GM18868 (cell line): ENCODE results near the gene TRAF3IP1.
"Not testable (repeated sequence)": the region's sequence is repeated elsewhere in the genome, so short reads cannot be mapped to it uniquely, and the experiment has no call there.

Experiments
- ATAC-seq: cut with Tn5 transposase; IDR thresholded peaks from one replicate; pipeline ENCODE4 v1.9.1; 2021; ENCODE audit warnings: mild to moderate bottlenecking, moderate library complexity; ENCODE audit not compliant: unreplicated experiment

Gene TRAF3IP1

DNA sequence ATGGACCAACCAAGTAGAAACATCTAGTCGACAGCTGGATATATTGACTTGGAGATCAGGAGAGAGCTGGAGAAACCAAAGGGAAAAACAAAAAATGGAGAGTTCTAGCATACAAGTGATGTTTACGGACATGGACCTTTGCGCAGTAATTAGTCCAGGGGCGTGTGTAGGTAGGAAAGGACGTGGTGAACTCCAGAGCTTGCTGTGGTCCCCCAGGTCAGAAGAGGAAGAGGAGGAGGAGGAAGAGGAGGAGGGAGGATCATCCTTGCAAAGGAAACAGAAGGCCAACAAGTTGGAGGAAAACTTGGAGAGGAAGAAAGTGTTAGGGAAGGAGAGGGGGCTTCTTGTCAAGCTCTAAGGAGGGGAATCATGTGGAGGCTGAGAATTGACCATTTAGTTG is 17.5 kb downstream of the TRAF3IP1 start:
- ATAC-seq, result no peak

DNA sequence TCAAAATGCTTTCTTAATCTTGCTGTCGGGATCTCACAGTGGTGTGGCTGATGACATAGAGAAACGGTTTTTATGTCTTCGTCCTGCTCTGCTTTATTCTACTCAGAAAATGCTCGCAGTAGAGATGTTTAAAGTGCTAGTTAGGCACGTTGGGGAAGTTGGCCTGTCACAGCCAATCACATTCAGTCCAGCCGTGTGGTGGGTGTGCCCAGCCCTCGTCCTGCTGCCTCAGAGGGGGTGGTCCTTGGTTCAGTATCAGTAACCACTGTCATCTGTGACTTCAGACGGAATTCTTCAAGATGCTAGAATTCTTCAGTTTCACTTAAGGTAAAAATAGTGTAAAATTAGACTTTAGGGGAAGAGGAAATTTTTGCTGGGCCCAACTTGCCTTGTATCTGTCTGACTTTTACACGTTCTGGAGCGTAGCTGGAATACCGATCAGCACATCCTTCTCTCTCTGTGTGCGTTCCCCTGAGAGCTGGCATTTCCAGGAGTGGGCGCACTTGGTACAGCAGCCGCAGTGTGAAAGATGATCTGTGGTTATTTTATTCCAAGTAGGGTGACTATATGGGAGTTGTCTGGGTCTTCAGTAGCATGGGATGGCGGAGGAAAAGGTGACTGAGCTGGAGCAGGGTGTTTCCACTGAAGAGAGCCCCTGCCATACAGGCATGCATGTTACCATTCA is 18.5 kb downstream of the TRAF3IP1 start:
- no peak for ATAC-seq

DNA sequence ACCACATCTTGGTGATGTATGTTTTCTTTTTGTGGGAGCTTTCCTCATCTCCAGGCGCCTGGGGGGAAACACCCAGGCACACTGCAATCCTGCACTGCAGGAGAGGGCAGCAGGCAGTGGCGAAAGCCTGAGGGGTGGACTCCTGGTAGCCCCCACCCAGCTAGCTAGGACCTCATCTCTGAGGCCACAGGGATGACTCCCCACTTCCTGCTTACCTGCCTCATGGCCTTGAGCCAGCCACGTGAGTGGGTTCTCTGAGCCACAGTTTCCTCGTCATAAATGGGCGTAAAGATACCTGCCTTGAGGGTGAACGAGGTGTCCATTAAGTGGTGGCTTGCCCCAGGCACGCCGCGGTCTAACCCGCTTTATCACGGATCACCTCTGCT is 19.1 kb downstream of the TRAF3IP1 start:
- no peak for ATAC-seq

DNA sequence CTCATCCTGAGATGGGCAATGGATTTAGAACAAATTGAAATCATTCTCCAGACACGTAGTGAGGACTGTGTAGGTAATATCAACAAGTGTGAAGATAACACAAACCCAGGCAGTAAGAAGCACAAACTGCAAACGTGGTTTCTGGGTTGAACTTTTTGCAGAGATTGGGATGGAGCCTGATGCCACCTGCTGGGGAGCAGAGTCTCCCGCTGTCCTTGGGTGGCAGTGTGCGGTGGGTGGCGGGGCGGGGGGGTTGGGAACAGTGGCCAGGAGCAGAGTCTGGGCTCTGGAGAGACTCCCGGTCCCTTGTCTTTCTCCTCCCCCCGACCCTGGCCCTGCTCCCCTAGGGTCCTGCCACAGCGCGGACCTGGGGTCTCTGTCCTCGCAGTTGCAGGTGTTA is 19.5 kb downstream of the TRAF3IP1 start:
- no peak for ATAC-seq

DNA sequence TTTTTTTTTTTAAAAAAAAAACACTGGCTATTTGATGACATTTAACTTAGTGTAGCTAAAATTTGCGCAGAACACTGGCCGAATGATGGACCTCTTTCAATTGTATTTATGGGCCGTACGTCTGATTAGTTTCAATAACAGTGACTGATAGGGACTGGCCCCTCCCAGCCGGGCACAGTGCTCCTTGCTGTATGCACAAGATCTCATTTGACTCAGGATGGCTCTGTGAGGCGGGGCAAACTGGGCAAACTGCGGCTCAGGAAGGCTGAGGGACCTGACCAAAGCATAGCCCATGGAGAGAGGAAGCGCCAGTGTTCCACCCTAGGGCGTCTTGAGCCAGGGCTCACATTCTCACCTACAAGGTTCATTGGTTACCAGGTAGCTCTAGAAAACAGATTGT is 21.2 kb downstream of the TRAF3IP1 start:
- no peak for ATAC-seq

DNA sequence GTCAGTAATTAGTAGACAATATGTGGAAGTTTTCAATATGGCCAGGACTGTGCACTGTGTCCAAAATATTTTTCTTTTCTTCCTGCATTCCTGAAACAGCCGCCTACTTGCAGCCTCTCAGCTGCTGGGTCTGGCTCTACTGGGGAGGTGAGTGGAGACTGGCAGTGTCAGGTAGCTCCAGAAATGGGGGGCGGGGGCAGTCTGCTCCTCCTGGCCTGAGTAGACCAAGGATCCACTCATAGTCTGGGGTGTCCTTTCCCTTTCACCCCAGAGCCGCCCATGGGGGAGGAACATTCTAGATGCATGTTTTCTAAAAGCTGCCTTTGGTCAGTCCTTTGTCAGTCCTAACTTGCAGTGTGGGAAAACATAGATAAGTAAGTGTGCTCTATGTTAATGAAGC is 23.7 kb downstream of the TRAF3IP1 start:
- ATAC-seq, result no peak

DNA sequence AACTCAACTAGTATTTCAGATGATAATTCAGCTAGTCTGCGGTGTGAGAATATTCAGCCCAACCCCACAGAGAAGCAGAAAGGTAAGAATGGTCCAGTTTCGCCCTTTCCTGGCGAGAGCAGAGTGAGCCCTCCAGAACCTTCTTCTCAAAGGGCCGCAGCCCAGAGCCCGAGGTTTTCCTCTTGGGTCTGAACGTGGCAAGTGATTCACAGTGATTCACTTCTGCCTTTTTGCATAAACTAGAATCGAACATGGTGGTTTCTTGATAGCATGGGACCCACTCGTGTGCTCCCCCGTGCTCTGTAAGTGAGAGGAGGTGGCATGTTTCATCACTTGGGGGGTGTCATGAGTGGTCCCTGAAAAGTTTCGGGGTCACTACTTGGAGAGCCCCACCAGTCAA is 24.2 kb downstream of the TRAF3IP1 start:
- no peak for ATAC-seq

DNA sequence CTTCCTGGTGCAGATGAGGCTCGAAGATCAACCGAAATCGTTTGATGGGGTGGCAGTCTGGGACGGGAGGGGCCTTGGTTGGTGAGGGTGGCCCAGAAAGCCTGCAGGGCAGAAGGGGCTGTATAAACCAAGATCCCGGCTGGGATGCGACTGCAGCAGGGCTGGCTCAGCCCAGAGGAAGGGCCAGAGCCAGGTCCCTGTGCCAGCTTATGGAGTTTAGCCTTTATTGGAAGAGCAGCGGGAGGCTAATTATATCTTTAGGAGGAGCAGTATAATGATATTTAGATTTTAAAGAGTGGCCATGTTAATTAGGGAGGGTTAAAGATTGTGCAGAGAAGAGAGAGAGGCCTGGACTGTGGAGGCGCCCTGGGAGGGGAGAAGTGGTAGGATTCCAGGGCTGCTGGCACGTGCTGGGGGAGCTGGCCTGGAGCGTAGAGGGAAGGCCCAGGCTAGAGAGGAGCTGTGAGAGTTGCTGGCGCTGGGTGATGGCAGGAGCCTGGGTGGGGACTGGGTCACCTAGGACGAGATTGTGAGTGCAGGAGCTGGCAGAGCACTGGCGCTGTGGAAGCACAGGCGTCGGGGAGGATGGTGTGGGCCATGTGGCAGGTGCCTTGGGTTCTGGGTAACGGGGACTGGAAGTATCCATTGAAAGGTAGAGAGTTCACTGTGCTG is 25.1 kb downstream of the TRAF3IP1 start:
- ATAC-seq, result no peak

DNA sequence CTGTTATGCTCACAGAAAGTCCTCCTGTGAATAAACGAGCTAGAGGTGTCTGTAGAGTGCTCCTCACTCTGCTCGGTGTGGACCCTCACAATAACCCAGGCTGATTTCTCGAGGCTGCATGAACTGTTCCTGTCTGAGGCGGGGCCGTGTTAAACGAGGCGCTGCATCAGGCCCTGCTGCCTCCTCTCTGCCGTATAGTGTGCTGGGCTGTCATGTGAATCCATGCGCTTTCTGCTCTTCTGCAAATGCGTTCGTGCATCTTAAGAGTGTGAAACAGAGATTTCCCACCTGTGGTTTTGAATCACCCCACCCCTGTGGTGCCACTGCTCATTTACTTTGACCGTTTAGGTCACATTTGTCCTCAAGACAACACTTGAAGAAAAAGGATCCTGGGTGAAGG is 26.2 kb downstream of the TRAF3IP1 start:
- ATAC-seq, result no peak

DNA sequence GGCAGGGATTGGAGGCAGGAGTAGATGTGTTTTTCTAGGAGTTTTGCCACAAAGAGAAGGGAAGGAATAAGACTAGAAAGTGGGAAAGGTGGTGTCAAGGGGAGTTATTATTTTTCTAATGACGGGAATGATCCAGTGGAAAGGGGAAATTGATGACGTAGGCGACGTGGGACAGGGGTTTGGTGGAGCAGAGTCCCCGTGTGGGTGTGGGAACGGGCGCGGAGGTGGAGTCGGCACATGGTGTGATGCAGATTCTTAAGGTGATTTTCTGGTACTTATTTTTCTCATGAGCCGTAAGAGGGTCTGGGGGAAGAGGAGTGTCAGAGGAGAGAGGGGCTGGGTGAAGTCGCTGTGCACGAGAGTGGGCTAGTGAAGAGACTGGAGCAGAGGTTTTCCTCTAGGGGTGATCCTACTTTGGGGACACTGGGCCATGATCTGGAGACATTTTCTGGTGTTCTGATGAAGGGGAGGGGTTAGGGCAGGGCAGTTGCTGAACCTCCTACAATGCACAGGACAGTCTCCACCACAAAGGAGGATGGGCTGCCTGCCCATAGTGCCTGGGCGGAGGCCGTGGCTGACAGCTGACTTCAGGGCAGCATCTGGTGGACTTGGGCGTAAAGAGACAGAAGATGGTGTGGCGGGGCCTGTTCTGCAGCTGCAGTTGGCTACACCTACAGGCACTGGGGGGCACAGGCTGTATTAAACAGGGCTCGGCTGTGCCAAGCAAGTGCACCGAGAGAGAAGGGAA is 30.0 kb downstream of the TRAF3IP1 start:
- no peak for ATAC-seq

DNA sequence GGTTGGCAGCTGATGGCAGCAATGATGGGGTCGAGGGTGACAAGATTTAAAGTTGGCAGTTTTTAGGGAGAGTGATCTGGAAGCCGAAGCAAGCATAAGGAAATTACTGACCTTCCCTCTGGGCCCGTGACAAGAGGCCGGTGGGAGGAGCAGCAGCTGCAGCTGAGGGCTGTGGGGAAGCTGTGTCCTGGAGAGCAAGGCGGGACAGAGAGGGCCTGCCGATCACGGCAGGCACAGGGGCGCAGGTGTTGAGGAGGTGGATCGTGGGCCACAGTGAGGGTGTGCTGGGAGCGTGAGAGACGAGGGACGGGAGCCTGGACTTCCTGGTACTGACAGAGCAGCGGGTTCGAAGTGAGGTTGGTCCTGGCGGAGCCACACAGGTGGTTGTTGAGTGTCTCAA is 31.0 kb downstream of the TRAF3IP1 start:
- no peak for ATAC-seq

DNA sequence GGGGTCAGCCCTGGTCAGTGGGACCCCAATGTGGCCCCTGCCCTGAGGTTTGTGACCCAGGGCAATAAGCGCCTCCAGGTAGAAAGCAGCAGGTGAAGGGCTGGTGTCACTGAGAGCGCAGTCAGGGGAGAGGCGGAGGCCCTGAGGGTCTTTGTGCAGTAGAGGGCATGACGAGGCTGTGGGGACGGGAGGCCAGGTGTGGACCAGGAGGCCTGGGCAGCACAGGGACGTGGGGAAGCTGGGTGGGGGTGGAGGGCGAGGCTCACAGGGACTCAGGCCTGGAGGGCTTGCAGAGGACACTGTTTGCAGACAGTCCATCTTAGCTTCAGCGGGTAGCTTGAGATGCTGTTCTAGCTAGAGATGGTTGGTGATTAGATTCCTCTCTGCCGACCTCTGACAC is 32.0 kb downstream of the TRAF3IP1 start:
- no peak for ATAC-seq

DNA sequence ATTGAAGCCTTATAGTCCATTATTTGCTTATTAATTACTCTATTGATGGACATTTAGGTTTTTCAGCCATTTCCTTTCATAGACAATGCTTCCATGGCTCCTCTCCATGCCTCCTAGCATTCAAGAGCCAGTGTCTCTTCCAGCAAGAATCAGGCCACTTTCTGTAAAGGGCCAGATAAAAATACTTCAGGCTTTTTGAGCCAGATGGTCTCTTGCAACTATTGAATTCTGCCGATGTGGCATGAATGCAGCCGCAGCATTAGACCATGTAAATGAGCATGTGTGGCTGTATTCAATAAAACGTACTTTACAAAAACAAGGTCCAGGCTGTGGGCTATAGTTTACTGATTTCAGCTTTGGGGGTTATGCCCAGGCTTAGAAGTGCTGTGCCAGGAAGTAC is 38.5 kb downstream of the TRAF3IP1 start:
- ATAC-seq, result no peak

DNA sequence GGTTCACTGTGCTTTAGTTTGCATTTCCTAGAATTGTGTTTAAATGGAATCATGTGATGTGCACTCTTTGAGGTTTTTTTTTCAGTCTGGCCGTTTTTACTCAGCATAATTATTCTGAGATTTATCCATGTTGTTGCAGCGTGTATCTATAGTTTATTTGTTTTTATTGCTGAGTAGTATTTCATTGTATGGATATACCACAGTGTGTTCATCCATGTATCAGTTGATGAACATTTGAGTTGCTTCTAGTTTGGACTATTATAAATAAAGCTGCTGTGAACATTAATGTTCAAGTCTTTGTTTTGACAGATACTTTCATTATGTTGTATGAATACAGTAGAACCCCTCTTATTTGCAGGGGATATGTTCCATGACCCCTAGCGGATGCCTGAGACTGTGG is 39.1 kb downstream of the TRAF3IP1 start:
- no peak for ATAC-seq

DNA sequence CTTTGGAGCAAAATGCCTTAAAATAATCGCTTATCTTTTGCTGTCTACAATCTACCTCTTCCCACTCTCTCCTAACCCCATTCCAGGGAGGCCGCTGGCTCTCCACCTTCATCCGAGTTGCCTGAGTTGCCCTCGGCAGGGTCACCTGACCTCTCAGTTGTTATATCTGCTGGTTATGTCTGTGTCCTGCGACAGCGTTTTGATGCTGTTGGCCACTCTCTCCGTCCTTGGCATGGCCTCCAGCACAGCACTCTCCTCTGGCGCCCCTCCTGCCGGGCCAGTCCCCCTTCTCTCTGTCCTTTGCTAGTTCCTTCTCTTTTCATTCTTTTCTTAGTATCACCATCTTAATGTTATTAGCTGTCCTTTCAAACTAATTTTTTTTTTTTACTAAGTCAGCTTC is 41.6 kb downstream of the TRAF3IP1 start:
- ATAC-seq, result no peak

DNA sequence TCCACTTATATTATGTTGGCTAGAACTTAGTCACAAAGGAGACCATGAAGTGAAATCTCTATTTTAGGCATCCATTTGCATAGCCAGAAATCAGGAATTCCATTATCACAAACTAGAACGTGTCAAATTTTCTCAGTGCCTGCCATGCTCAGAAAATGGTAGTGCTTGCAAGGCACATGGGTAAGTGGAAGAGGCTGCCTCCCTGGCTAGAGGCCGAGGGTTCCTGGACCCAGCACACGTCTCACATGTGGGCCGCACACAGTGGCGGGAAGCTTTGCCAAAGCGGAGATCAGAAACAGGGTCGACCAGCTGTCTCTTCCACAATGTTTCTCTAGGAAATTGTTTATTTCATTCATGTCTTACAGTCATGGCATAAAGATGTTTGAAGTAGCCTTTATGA is 42.3 kb downstream of the TRAF3IP1 start:
- no peak for ATAC-seq

DNA sequence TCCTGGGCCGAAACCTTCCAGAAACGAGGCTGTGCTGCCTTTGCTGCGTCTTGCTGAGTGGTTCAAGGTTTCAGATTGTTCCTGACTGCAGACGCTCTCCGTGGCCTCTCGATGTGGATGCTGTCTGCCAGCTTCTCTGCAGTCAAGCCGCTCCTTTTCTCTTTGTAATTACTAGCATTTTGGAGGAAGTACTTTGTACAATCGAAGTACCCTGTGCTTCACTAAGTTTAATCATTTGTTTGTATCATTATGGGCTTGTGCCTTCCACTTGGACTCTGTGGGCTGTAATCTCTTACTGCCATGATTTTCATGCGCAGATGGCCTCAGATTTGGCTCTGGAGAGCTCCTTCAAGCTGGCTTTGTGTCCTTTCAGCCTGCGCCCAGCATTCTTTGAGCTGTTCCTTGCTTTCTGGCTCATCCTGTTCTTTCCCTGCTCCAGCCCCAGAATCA is 49.3 kb downstream of the TRAF3IP1 start:
- no peak for ATAC-seq

DNA sequence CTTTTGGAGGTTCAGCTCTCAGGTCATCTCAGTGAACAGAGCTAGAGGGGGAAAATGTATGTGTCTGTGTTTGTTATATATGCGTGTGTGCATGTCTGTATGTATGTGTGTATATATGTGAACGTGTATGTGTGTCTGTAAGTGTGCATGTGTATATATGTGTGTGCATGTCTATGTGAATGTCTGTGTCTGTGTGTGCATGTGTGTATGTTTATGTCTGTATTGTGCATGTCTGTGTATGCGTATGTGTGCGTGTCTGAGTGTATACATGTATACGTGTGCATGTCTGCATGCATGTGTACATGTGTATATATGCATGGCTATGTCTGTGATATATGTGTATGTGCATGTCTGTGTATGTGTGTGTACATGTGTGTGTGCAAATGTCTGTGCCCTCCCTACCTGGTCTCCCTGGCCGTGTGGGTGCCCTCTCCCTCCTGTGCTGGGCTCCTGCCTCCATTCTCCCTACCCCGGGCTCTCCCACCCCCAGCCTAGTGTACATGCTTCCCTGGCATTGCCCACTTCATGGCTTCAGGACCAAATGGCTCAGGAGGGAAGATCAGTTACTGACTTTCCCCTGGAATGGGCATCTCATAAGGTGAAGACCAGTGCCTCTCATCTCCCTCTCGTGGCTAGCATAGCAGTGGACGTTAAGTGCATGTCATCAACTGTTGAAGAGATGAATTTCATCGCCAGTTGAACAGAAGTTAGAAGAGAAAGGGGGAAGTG is 49.9 kb downstream of the TRAF3IP1 start:
- ATAC-seq, result no peak

DNA sequence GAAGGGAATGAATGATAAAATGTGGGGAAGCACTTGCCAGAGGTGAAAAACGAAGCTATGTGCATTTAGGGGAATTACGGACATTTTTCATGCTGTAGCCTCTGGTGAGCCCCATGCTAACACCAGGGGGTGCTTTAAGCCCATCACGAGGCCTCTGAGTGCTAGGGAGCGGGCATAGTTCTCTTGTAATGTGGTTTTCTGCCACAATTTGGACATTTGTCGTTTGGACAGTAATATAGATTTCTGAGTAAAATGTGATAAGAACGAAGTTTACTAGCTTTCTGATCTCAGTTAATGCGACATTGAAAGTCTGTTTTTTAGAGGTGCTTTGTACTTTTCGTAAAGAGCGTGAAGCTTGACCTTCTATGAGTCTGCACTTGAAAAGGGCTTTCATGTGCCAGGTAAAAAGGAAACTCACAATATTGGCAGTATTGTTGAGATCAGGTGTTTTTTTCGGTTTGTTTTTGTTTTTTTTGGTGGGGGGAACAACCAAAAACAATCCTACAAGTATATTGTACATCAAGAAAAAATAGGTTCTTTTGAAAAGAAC is 50.6 kb downstream of the TRAF3IP1 start:
- ATAC-seq, result no peak

DNA sequence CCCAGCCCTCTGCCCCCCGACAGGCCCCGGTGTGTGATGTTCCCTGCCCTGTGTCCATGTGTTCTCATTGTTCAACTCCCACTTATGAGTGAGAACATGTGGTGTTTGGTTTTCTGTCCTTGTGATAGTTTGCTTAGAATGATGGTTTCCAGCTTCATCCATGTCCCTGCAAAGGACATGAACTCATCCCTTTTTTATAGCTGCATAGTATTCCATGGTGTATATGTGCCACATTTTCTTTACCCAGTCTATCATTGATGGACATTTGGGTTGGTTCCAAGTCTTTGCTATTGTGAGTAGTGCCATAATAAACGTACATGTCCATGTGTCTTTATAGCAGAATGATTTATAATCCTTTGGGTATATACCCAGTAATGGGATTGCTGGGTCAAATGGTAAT is 52.0 kb downstream of the TRAF3IP1 start:
- not testable (repeated sequence) for ATAC-seq

DNA sequence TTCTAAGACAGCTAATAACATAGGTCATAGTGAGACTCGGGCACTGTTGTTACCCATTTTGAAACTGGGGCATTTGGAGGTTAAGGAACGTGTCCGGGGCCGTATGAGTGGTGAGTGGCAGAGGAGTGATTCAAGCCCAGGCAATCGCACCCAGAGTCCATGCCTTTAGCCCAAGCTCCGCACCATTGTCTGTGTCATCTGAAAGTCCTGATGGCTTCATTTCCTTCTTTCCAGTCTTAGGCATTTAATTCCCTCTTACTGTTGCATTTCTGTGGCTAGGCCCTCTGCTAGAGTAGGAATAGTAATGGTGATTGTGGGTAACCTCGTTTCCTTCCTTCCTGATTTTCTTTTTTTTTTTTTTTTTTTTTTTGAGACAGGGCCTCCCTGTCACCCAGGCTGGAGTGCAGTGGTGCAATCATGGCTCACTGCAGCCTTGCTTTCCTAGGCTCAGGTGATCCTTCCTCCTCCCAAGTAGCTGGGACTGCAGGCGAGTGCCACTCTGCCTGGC is 56.6 kb downstream of the TRAF3IP1 start:
- no peak for ATAC-seq
